ENCODE measurements around the gene ANKRD34C.
"Not testable (repeated sequence)": the region's sequence is repeated elsewhere in the genome, so short reads cannot be mapped to it uniquely, and the experiment has no call there.

Gene ANKRD34C

GRCh38 chr15:79311901-79312553, 29.5 kb downstream of the ANKRD34C start:
- DNase-seq, result no peak

DNA sequence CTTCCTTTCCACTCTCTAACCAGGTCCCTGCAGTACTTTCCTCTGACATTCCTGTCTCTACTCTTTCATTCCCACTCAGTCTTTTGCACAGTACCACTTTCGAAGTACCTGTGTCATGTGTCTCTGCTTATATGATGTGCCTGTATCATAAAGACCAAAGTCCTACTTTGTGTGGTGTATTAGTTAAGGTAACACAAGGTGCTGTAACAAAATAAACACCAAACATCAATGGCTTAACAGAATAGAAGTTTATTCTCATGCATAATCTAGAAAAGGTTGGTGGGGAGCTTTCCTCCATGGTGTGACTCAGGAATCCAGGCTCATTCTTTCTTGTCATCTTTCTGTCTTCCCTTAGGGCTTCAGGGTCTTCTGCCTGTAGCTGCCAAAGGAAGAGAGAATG, 31.7 kb downstream of the ANKRD34C start:
- no peak for DNase-seq

DNA sequence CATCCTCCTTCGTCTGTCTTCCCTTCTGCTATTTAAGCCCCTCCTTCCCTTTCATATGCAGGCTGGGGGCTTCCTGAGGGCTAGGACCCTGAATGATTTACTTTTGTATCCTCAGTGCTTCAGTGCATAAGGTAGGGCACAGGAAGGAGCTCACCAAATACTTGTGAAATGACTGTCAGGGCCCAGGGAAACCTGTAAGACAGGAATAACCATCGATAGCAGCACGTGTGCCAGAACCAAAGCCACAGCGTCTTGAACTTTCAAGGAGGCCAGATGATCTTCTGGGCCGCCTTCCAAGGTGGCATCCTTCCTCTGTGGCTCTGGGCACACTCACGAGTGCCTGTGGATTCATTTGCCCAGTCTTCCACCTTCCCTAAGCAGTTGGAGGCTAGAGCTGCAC, 32.3 kb downstream of the ANKRD34C start:
- DNase-seq, result no peak

GRCh38 chr15:79315623-79316328, 33.3 kb downstream of the ANKRD34C start:
- DNase-seq, result no peak

- no peak for DNase-seq
Measured at GRCh38 chr15:79316864-79317263, 34.3 kb downstream of the ANKRD34C start.

DNA sequence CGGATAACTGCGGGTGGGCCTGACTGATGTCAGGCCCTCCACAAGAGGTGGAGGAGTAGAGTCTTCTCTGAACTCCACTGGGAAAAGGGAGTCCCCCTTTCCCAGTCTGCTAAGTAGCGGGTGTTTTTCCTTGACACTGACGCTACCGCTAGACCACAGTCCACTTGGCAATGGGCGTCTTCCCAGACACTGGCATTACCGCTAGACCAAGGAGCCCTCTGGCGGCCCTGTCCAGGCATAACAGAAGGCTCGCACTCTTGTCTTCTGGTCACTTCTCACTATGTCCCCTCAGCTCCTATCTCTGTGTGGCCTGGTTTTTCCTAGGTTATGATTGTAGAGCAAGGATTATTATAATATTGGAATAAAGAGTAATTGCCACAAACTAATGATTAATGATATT, 37.5 kb downstream of the ANKRD34C start:
- DNase-seq, result not testable (repeated sequence)

DNA sequence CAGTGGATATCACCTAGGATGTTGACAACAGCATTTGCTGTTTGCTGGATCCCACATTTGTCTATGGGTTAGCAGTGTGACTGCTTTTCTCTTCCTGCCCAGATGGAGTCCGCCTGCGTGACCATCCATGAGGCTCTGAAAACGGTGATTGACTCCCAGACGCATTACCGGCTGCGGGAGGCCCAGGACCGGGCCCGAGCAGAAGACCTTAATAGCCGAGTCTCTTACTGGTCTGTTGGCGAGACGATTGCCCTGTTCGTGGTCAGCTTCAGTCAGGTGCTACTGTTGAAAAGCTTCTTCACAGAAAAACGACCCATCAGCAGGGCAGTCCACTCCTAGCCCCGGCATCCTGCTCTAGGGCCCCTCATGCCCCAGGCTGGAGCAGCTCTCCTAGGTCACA, 39.4 kb downstream of the ANKRD34C start:
- no peak for DNase-seq

DNA sequence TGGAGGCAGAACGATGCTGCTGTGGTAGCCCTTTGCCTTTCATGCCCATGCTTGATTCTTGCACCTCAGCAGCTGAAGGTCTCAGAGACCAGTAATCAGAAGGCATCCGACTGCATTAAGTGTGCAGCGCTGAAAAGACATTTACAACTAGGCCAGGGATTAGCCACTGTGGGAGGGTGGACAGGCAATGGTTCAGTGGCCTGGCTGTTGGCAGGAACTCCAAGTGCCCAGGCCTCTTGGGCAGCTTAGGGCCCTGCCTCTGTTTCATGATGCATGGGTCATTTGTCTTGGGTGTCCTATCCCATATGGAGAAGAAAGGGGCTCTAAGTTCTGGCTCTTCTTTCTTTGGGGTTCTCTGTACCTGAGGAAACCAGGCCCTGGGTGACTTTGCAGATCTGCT, 39.8 kb downstream of the ANKRD34C start:
- DNase-seq, result no peak

DNA sequence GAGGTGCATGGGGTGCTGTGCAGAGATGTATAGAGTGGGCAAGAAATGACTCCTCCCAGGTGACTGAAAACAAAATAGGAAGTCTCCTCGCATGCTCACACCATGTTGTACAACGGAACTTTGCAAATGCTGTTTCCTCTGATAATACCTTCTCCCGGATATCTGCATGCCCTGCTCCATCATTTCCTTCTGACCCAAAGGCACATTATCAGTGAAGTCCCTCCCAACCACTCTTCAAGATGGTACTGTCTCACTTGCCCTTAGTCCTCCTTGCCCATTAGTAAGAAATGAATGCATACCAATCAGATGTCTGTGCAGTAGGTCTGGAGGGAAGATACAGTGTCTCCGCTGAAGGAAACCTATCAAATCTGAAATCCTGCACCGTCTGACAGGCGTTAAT, 40.4 kb downstream of the ANKRD34C start:
- DNase-seq, result no peak

- DNase-seq, result no peak
Measured at GRCh38 chr15:79329171-79329611, 46.7 kb downstream of the ANKRD34C start.
